ENCODE measurements around the gene EMSY.

DNA sequence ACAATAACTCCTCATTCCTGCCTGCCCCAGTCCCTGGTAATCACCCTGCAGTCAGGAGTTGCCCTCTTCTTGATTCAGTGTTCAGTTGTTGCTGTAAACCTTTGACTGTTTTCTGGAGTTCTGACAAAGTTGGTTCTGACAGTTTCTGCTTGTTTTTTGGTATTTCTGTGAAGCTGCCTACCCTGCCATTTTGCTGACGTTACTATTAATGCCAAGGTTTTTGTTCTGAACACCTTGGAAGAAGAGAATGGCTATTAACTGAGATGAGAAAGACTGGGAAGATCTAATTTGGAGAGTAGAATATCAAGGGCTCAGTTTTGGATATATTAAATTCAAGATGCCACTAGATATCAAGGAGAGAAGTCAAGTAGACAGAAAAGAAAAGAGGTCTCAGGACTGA lies 113.7 kb downstream of the EMSY start:
- TF ChIP-seq POLR2A (IDR thresholded peaks at IDR 0.05; ENCODE audit: low read depth, low read length) (no peak), TAF1 (IDR thresholded peaks at IDR 0.05; ENCODE audit: borderline replicate concordance, low read depth, low read length) (no peak), POLR2AphosphoS5 (IDR thresholded peaks at IDR 0.05; ENCODE audit: low read depth, low read length) (no peak)

Data from GM12892 (cell line).